ENCODE results near the gene GAL3ST2. TPM values are rescaled to one million over a fixed set of nuclear protein-coding genes. Genes with fewer than 3 reads are reported as not detected.

Gene GAL3ST2
- total RNA-seq, 3 donors from 2014 or later (not counting 1 experiment from before 2014, with no cell fraction given), result 0.88 TPM; not detected in 2

DNA sequence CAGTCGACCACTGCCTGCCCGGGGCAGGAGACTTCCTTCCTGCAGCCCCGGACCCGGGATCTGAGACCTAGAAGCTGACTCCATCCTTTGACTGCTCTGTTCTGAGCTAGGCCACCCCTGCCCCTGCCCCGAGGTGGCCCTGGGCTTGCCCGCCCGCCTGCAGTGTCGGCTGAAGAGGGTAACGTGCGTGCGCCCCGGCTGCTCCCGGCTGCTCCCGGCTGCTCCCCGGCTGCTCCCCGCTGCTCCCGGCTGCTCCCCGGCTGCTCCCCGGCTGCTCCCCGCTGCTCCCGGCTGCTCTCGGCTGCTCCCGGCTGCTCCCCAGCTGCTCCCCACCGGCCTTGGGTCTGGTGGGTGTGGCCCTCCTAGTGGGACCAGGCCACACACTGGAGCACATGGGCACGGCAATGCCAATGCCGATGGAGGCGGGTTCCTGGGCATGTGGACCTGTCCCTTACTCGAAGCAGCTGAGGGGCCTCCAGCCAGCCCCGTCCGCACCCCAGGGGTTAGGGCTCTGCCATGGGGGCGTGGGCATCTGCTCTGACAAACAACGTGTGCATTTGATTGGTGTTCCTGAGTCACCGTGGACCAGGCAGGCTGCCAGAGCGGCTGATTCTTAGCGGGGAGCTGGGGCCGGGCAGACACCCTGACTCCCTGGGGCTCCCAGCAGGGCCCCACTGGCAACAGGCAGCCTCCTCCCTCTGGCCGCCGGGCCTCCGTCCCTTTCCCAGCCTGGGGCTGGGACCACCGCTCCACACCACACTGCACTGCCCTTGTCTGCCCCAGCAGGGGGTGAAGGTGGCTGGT lies 2.0 kb upstream of the GAL3ST2 start:
- intact Hi-C loops (cut with micrococcal nuclease), result no loop called here
- no peak for DNase-seq
- WGBS (ENCODE audit: insufficient coverage), result 64% methylated on average over 40 of the region's 40 CpGs

DNA sequence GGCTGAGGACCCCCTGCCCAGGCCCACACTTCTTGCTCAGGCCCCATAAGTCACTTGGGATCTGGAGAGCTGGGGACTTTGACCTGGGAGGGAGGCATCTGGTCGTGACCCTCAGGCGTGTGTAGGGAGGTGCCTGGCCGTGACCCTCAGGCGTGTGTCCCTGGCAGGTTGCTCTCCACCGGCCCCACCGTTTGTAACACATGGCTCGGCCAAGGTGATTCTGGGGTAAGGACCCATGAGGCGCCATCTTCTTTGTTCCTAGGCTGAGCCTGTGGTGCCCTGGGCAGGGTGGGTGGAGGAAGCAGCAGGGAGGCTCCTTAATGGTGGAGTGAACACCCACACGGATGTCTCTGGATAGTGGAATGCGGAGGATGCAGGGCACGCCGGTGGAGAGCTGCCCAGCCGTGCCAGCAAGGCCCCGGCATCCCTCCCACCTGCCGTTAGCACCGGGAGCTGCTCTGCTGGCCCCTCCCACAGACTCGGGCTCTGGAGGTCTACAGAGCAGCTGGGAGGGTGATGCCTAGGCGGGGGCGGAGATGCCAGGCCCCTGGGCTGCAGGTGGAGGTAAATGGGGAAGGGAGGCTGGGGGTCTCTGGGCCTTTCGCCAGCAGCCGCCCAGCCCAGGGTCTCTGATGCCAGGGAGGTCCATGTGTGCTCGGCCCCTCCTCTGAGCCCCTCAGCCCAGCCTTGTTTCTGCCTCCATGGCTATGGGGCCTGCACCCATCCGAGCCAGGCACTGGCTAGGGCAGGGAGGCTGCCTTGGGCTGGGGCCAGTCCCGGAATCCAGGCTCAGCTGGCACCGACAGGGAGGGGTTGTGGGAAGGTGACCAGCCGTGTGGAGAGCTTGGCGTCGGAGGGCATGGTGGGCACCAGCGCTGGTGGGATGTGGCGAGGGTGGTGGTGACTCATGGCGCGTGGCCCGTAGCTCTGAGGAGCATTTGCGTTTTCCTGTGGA lies 1.1 kb upstream of the GAL3ST2 start:
- Mint-ChIP-seq H3K4me3 (no peak overlapping the region), H3K27me3 (ENCODE audit: low read depth in 2 of 2) (peaks cover 8 to 14% of the 10 kb centered on the region in 2 donors), H3K9me3 (no peaks in the 10 kb centered on the region), H3K36me3 (no peaks in the 10 kb centered on the region), H3K27ac (no peak overlapping the region), H3K4me1 (peaks cover 0 to 5% of the 10 kb centered on the region in 2 donors)
- Histone ChIP-seq H3K4me1 (ENCODE audit: control insufficient read depth, insufficient read depth, low read length) (peaks cover 4% of the 10 kb centered on the region), H3K4me3 (ENCODE audit: low read length) (no peak overlapping the region), H3K36me3 (ENCODE audit: control insufficient read depth, insufficient read depth, low read length) (no peaks in the 10 kb centered on the region), H3K27me3 (ENCODE audit: control insufficient read depth, insufficient read depth, low read length) (peaks cover 8% of the 10 kb centered on the region), H3K9me3 (ENCODE audit: control insufficient read depth, insufficient read depth, low read length) (no peaks in the 10 kb centered on the region), H3K27ac (ENCODE audit: low read length) (no peak overlapping the region)
- ATAC-seq (no peak), DNase-seq (no peak)
- WGBS (ENCODE audit: insufficient coverage), result 90% methylated on average over 34 of the region's 34 CpGs
- intact Hi-C loops (cut with micrococcal nuclease), result no loop called here
- TF ChIP-seq, protein P1, sequence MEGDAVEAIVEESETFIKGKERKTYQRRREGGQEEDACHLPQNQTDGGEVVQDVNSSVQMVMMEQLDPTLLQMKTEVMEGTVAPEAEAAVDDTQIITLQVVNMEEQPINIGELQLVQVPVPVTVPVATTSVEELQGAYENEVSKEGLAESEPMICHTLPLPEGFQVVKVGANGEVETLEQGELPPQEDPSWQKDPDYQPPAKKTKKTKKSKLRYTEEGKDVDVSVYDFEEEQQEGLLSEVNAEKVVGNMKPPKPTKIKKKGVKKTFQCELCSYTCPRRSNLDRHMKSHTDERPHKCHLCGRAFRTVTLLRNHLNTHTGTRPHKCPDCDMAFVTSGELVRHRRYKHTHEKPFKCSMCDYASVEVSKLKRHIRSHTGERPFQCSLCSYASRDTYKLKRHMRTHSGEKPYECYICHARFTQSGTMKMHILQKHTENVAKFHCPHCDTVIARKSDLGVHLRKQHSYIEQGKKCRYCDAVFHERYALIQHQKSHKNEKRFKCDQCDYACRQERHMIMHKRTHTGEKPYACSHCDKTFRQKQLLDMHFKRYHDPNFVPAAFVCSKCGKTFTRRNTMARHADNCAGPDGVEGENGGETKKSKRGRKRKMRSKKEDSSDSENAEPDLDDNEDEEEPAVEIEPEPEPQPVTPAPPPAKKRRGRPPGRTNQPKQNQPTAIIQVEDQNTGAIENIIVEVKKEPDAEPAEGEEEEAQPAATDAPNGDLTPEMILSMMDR (IDR thresholded peaks at IDR 0.05), result no peak

More for the DNA sequence above, 2.0 kb upstream of the GAL3ST2 start:
- peaks cover 8 to 18% of the 10 kb centered on the region in 2 donors for H3K27me3 Mint-ChIP-seq (ENCODE audit: low read depth in 2 of 2)
- no peaks in the 10 kb centered on the region for H3K36me3 ChIP-seq (ENCODE audit: control insufficient read depth, insufficient read depth, low read length)
- no peak overlapping the region for H3K4me3 ChIP-seq (ENCODE audit: low read length)
- TF ChIP-seq, protein P1 (IDR thresholded peaks at IDR 0.05), result no peak
- peaks cover 0 to 5% of the 10 kb centered on the region in 2 donors for H3K4me1 Mint-ChIP-seq
- no peak overlapping the region for H3K27ac Mint-ChIP-seq
- H3K27me3 ChIP-seq (ENCODE audit: control insufficient read depth, insufficient read depth, low read length), result peaks cover 8% of the 10 kb centered on the region
- no peak for ATAC-seq
- no peaks in the 10 kb centered on the region for H3K9me3 ChIP-seq (ENCODE audit: control insufficient read depth, insufficient read depth, low read length)
- no peaks in the 10 kb centered on the region for H3K36me3 Mint-ChIP-seq
- H3K27ac ChIP-seq (ENCODE audit: low read length), result no peak overlapping the region
- H3K4me1 ChIP-seq (ENCODE audit: control insufficient read depth, insufficient read depth, low read length), result peaks cover 4% of the 10 kb centered on the region
- no peak overlapping the region for H3K4me3 Mint-ChIP-seq
- no peaks in the 10 kb centered on the region for H3K9me3 Mint-ChIP-seq

DNA sequence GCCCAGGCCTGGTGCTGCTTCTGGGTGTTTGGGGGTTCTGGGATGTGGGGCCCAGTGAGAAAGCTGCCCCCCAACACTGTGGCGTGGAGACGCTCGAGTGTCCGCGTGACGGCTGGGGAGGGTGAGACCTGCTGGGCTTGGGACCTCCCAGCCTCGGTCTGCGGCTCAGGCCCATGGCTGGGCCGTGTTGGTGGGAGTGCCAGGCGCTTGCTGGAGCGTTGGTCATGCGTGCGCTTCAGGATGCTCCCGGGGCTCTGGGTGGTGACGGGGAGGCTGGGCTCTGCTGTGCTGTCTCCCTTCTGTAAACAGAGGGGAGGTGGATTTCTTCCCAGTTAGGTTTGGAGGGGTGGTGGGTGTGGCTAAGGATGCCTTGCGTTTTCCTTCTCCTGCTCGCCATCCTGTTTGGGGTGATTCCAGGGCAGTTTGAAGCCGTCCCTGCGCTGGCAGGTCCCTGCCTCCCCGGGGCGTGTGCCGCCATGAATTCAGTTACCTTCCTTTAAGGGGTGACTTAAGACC lies 606 bp downstream of the GAL3ST2 start:
- WGBS (ENCODE audit: insufficient coverage), result 93% methylated on average over 22 of the region's 22 CpGs
- Histone ChIP-seq H3K4me3 (ENCODE audit: low read length) (no peak overlapping the region), H3K36me3 (ENCODE audit: control insufficient read depth, insufficient read depth, low read length) (no peaks in the 10 kb centered on the region), H3K9me3 (ENCODE audit: control insufficient read depth, insufficient read depth, low read length) (peaks cover 3% of the 10 kb centered on the region), H3K27me3 (ENCODE audit: control insufficient read depth, insufficient read depth, low read length) (peaks cover 8% of the 10 kb centered on the region), H3K27ac (ENCODE audit: low read length) (no peak overlapping the region), H3K4me1 (ENCODE audit: control insufficient read depth, insufficient read depth, low read length) (peaks cover 4% of the 10 kb centered on the region)
- intact Hi-C loops (cut with micrococcal nuclease), result no loop called here
- Mint-ChIP-seq H3K4me1 (no peaks in the 10 kb centered on the region), H3K27me3 (ENCODE audit: low read depth in 2 of 2) (peaks cover under 1 to 8% of the 10 kb centered on the region in 2 donors), H3K36me3 (no peaks in the 10 kb centered on the region), H3K4me3 (no peak overlapping the region), H3K27ac (no peak overlapping the region), H3K9me3 (no peaks in the 10 kb centered on the region)
- TF ChIP-seq, protein P1 (IDR thresholded peaks at IDR 0.05), result no peak
- DNase-seq (no peak), ATAC-seq (no peak)
